CD4-positive, alpha-beta T cell treated with Interleukin-15 for 1 hour (primary cell): ENCODE data around the gene MTUS2.

Source experiments
- DNase-seq: peaks from one replicate; pipeline ENCODE4 v3.0.0-alpha.2; 2020

Gene MTUS2

GRCh38 chr13:29537736-29538651, 717.9 kb downstream of the MTUS2 start:
- DNase-seq: no peak

GRCh38 chr13:29538652-29539040, 718.5 kb downstream of the MTUS2 start:
- DNase-seq: no peak

DNA sequence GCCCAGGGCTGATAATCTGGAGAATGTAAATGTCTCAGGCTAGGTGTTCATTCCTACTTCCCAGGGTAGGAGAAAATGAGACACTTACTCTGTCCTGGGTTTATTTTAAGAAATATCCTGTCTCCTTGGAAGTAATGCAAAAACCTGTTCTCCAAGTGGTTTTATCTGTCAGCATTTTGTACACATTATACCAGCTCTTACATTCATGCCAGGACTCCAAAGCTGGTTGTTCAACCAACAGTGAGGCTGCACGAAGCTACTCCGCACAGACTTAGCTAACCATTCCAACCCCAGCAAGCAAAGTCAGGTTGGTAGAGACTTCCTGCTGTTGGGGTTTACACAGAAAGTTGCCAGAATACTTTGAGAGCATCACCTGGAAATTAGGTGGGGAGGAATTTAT, 719.7 kb downstream of the MTUS2 start:
- no peak for DNase-seq

DNA sequence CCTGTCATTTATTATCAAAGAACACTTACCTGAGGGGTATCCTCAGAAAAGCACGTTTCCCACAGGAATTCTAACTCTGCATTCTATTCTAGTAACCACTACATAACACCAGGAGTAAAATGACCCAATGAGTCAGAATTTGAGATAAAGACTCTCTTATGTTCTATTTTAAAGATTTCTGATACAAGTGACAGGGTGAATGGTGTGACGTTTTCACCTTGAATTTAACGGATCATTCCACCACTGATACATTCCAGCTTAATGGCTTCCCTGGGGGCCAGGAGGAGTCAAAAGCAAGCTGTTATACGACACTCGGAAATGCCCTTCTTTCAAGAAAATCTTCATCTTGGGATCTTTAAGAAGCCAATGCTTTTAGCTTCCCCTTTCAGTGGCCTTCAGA, 720.2 kb downstream of the MTUS2 start:
- DNase-seq: no peak

- DNase-seq: no peak
Observed at GRCh38 chr13:29540799-29541198, 720.7 kb downstream of the MTUS2 start.

DNA sequence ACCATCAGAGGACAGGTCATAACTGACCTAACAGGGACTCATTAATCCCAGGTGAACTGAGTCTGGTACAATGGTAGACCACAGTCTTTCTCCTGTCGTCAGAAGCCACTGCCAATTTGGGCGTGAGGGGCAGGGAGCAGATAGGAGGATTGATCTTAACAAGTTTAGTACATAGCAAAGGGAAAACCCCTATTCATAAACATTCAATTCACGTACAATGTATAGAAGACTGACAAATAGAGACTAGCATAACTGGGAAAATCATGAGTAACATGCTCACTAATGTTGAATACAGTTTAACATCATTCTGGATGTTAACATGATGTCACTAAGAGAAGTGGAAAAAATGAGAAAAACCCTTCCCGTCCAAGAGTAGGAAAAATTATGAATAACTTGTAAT, 721.3 kb downstream of the MTUS2 start:
- no peak for DNase-seq

- no peak for DNase-seq
Observed at GRCh38 chr13:29542381-29542780, 722.2 kb downstream of the MTUS2 start.

DNA sequence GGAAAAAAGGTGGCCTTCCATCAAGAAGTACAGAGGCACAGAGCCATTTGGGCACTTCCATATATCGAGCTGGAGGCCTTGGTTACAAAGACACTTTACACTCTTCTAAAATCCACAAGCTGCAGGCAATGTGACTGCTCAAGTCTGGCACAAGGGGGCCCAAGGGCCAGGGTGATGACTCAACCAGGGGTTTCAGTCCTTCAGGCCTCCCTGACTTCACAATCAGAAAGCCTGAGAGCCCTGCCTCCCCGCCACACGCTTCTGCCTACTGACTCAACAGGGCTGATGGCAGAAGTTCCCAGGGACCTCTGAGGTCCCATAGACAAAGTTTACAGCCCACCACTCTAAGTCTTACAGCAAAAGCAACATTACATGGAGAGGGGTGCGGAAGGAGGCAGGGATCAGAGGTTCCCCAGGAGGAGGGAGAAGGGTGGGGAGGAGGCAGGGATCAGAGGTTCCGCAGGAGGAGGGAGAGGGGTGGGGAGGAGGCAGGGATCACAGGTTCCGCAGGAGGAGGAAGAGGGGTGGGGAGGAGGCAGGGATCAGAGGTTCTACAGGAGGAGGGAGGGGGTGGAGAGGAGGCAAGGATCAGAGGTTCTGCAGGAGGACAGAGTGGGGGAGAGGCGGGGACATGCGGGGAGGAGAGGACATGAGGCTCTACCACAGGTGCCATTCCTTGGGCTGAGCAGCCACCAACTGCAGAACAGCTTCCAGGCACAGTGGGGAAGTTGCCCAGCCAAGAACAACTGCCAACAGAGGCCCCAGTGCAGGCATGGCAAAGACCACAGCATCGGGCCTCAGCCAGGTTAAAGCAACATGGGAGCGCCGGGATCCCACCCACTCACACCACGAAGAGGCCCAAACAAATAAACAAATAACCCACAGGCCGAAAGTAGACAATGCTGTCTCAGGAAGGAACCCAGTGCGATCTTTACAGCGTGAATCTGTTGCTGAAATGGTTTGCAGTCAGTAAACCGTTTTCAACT, 723.4 kb downstream of the MTUS2 start:
- DNase-seq: no peak

GRCh38 chr13:29545988-29546387, 725.8 kb downstream of the MTUS2 start:
- no peak for DNase-seq

DNA sequence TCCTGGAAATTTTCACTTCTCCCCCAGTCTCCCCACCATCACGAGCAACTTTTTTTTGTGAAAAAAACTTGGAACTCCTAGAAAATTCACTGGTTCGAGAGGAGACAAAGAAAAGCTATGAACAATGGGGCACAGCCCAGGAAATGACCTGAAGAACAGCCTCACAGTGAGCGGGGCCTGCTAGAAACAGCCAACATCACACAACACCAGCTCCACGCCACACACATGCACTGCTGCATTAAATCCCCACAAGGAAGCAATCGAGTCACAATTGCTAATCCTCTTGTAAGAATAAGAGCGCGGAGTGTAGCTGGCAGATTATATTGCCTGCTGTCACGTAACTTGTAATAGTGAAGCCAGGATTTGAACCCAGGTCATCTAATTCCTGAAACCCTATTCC, 726.5 kb downstream of the MTUS2 start:
- DNase-seq: no peak

DNA sequence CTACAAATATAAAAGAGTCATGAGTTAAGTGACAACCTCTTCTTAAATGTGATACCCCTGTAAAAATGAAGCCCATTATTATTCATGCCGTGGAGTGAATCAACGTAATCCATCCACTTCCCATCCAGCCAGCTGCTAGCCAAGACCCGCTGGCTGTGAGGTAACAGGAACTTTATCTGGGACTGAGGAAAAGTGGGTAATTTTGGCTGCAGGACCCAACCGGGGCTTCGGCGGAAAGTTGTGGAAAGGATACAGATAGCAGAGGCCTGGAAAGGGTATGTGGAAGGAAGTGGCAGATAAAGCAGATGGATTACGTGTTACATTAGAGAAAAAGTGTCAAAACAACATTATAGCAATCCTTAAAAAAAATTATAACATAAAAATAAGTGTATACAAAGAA, 727.0 kb downstream of the MTUS2 start:
- DNase-seq: no peak

GRCh38 chr13:29548722-29549121, 728.6 kb downstream of the MTUS2 start:
- no peak for DNase-seq

DNA sequence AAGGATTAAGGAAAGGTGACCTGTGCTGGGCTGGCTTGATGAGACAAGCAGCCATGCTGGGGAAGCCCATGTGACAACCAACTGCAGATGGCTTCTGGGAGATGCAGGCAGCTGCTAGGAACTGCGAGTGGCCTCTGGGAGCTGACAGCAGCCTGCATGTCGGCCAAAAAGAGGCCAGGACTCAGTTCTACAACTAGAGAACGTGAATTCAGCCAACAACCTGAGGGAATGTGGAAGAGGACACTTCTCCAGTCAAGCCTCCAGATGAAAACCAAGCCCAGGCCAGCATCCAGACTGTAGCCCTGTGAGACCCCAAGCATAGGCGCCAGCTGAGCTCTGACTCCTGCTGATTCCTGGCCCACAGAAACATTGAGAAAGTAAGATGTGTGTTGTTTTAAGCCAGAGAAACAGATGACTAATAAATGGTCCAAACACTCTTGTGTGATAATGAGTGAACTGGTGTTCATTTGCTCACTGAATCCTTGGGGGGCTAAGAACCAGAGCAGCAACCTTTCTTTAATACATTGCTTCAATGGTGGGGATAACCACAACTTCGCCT, 730.4 kb downstream of the MTUS2 start:
- DNase-seq: no peak

- DNase-seq: no peak
Observed at GRCh38 chr13:29551214-29551613, 731.1 kb downstream of the MTUS2 start.
